HepG2 (cell line): Measurements from ENCODE around the gene CLDN24. TPM values are rescaled to one million over a fixed set of nuclear protein-coding genes. Genes with fewer than 3 reads are reported as not detected.

ENCODE experiments used
- ATAC-seq: fragments of 200-7000 bp; cut with Tn5 transposase; 3 replicates; pipeline ENCODE4 v1.9.1; 2020; ENCODE audit warnings: mild to moderate bottlenecking, moderate library complexity
- BruUV-seq: library from RNA; stranded (reverse); fragments of 400-500 nt; replicated peaks from 2 replicates; lab custom pipeline; 2021; lab: Mats Ljungman, UMichigan
- CTCF ChIA-PET: fragments of 300-600 bp; formaldehyde crosslinking; extraction: SDS; loops from one replicate; lab custom pipeline; 2021; ENCODE audit warnings: low total read pairs, inconsistent platforms, low intra/inter-chr PET ratio; lab: Yijun Ruan, JAX
- POLR2A ChIA-PET: fragments of 350-600 bp; sonication (Branson Sonifier 250); formaldehyde crosslinking; loops from one replicate; lab custom pipeline; 2020; ENCODE audit warnings: antibody characterized with exemption, inconsistent platforms; lab: Yijun Ruan, JAX
- DNase-seq: peaks from one replicate; pipeline ENCODE4 v3.0.0-alpha.2; 2015; ENCODE audit warnings: low spot score
- FAIRE-seq: peaks from 3 replicates; lab custom pipeline; 2011; peaks lifted over from hg19 to GRCh38; lab: Jason Lieb, UNC
- H2AFZ ChIP-seq: one replicate; pipeline ENCODE4 v1.6.1; 2011; ENCODE audit warnings: low read length, inconsistent platforms
- H3K27ac ChIP-seq: fragments of 300-600 bp; 3 replicates; pipeline ENCODE4 v1.8.0; 2011; ENCODE audit warnings: mixed run types, mild to moderate bottlenecking, mixed read lengths, low read length, inconsistent platforms; ENCODE audit not compliant: insufficient read depth; ENCODE audit errors: extremely low read length
- H3K27me3 ChIP-seq, 2 experiments: fragments of 200-600 bp in 1 of 2; 2 replicates in 1 of 2; 3 replicates in 1 of 2; pipeline versions ENCODE4 v1.6.0 to v1.8.0; 2011; ENCODE audit warnings: low read length in 2 of 2, mild to moderate bottlenecking in 2 of 2, moderate library complexity in 2 of 2, inconsistent platforms in 1 of 2; ENCODE audit not compliant: insufficient read depth in 2 of 2, control insufficient read depth in 1 of 2
- H3K36me3 ChIP-seq, 2 experiments: fragments of 200-600 bp in 1 of 2; replicated peaks in 1 of 2; 2 replicates in 1 of 2; 3 replicates in 1 of 2; pipeline versions ENCODE4 v1.5.1 to v1.8.0; 2011; ENCODE audit warnings: low read length in 2 of 2, inconsistent platforms in 1 of 2; ENCODE audit not compliant: insufficient read depth in 2 of 2, control insufficient read depth in 1 of 2
- H3K4me1 ChIP-seq: 2 replicates; pipeline ENCODE4 v1.5.1; 2012; ENCODE audit warnings: low read length, inconsistent platforms; ENCODE audit not compliant: insufficient read depth
- H3K4me2 ChIP-seq: 2 replicates; pipeline ENCODE4 v1.6.0; 2011; ENCODE audit warnings: low read depth, low read length, inconsistent platforms
- H3K4me3 ChIP-seq, 3 experiments: fragments of 200-600 bp in 1 of 3; sonication (generic), shearing (Covaris generic) in 1 of 3; replicated peaks in 1 of 3; 2 replicates each; pipeline ENCODE4 v1.5.1; 2011 to 2016; ENCODE audit warnings: low read length in 3 of 3, inconsistent platforms in 2 of 3, low read depth in 2 of 3, mild to moderate bottlenecking in 2 of 3, control low read depth in 1 of 3, mixed read lengths in 1 of 3; ENCODE audit not compliant: insufficient read depth in 1 of 3
- H3K79me2 ChIP-seq: one replicate; pipeline ENCODE4 v1.6.1; 2011; ENCODE audit warnings: low read length, inconsistent platforms; ENCODE audit not compliant: insufficient read depth
- H3K9ac ChIP-seq: 2 replicates; pipeline ENCODE4 v1.6.0; 2011; ENCODE audit warnings: mild to moderate bottlenecking, low read depth, low read length, inconsistent platforms; ENCODE audit not compliant: insufficient read depth
- H3K9me3 ChIP-seq: 2 replicates; pipeline ENCODE4 v1.5.1; 2012; ENCODE audit warnings: mild to moderate bottlenecking, low read length
- H4K20me1 ChIP-seq: 2 replicates; pipeline ENCODE4 v1.6.0; 2011; ENCODE audit warnings: inconsistent platforms, mild to moderate bottlenecking, low read length, moderate library complexity; ENCODE audit not compliant: insufficient read depth
- ADNP ChIP-seq: sonication (generic); formaldehyde crosslinking; IDR thresholded peaks from 2 replicates; pipeline ENCODE4 v1.4.0; 2020; ENCODE audit warnings: missing genetic modification reagents
- SMAD3 ChIP-seq: sonication (generic); formaldehyde crosslinking; IDR thresholded peaks from 2 replicates; pipeline ENCODE4 v1.4.0; 2020; ENCODE audit warnings: missing genetic modification reagents
- ZNF781 ChIP-seq: sonication (generic); formaldehyde crosslinking; IDR thresholded peaks from 2 replicates; pipeline ENCODE4 v1.5.1; 2020; ENCODE audit warnings: borderline replicate concordance, mild to moderate bottlenecking, missing genetic modification reagents; ENCODE audit errors: not compliant biosample characterization
- WGBS: methylation state at CpG from one replicate; pipeline ENCODE4 v1.1.6; 2017; ENCODE audit warnings: low lambda C conversion rate; 5-methylcytosine and 5-hydroxymethylcytosine counted together
- in situ Hi-C: cut with HindIII; loops from 2 replicates; pipeline ENCODE4 v1.10.0; 2017; ENCODE audit warnings: low pct_unique_long_range_greater_than_20kb; ENCODE audit not compliant: extremely low pct_ligation_motif_present
- intact Hi-C: fragments of 100-400 bp; cut with micrococcal nuclease; formaldehyde crosslinking; loops from one replicate; pipeline ENCODE4 v1.10.0; 2022; ENCODE audit not compliant: unreplicated experiment
- polyA plus RNA-seq, 8 experiments: library from polyadenylated mRNA; depleted of rRNA in 3 of 8; stranded (reverse) in 7 of 8; unstranded in 1 of 8; fragments of >200 nt; fragmentation: Illumina TruSeq in 4 of 8; extraction: Trizol in 4 of 8; gene quantifications; 2 replicates each; pipeline versions ENCODE4 v1.2.1 to v1.2.3, GENCODE V29; 2011 to 2016; ENCODE audit warnings: low read depth in 4 of 8, missing spikeins in 1 of 8, mixed read lengths in 1 of 8; ENCODE audit not compliant: insufficient read depth in 1 of 8
- total RNA-seq, 5 experiments: library from RNA; depleted of rRNA; stranded (reverse); fragments of >200 nt; fragmentation: Illumina TruSeq; extraction: Trizol; gene quantifications; 2 replicates each; pipeline ENCODE4 v1.2.3, GENCODE V29; 2016; ENCODE audit warnings: low read depth in 1 of 5
- TF ChIP-seq, protein P1 (sequence below): sonication (generic); formaldehyde crosslinking; IDR thresholded peaks from 2 replicates; pipeline ENCODE4 v1.4.0; 2020; ENCODE audit warnings: low read depth, mild to moderate bottlenecking, missing genetic modification reagents

CLDN24 gene
- total and polyA plus RNA-seq, 2 of the 13 experiments (the other 11 are each of a cell fraction or from before 2014, with no cell fraction given) = not detected

DNA sequence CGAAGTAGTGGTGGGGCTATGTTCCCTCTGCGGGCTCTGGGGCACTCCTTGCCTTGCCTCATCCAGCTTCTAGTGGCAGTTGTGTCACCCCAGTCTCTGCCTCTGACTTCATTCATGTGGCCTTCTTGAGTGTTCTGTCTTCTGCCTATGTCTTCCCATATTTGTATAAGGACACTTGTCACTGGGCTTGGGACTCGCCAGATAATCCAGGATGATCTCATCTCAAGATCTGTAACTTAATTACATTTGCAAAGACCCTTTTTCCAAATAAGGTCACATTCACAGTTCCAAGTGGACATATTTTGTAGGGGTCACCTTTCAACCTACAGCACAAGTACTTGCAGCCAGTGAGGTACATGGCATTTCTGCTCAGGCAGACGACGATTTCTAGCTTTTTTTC is 30.3 kb upstream of the CLDN24 start:
- Histone ChIP-seq H3K9me3 (no peaks in the 10 kb centered on the region), H3K9ac (no peak overlapping the region), H3K4me1 (peaks cover 10% of the 10 kb centered on the region), H3K36me3 (no peaks in the 10 kb centered on the region), H3K4me2 (no peak overlapping the region), H2AFZ (no peak overlapping the region), H3K27me3 (no peaks in the 10 kb centered on the region; a peak in 1 of 5 replicates), H4K20me1 (no peaks in the 10 kb centered on the region), H3K4me3 (no peak overlapping the region), H3K27ac (no peak overlapping the region), H3K79me2 (no peaks in the 10 kb centered on the region)
- intact Hi-C loops (no loop called here), in situ Hi-C loops (no loop called here)
- DNase-seq = no peak
- FAIRE-seq = no peak
- ChIA-PET POLR2A (no interaction called here), CTCF (no interaction called here)
- no TSS peak for BruUV-seq
- 25% methylated on average over 4 of the region's 5 CpGs for WGBS
- TF ChIP-seq, protein P1, sequence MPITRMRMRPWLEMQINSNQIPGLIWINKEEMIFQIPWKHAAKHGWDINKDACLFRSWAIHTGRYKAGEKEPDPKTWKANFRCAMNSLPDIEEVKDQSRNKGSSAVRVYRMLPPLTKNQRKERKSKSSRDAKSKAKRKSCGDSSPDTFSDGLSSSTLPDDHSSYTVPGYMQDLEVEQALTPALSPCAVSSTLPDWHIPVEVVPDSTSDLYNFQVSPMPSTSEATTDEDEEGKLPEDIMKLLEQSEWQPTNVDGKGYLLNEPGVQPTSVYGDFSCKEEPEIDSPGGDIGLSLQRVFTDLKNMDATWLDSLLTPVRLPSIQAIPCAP (CRISPR knock-in tag) = no peak
- TF ChIP-seq ADNP (CRISPR knock-in tag) = no peak
- no peak for ATAC-seq

DNA sequence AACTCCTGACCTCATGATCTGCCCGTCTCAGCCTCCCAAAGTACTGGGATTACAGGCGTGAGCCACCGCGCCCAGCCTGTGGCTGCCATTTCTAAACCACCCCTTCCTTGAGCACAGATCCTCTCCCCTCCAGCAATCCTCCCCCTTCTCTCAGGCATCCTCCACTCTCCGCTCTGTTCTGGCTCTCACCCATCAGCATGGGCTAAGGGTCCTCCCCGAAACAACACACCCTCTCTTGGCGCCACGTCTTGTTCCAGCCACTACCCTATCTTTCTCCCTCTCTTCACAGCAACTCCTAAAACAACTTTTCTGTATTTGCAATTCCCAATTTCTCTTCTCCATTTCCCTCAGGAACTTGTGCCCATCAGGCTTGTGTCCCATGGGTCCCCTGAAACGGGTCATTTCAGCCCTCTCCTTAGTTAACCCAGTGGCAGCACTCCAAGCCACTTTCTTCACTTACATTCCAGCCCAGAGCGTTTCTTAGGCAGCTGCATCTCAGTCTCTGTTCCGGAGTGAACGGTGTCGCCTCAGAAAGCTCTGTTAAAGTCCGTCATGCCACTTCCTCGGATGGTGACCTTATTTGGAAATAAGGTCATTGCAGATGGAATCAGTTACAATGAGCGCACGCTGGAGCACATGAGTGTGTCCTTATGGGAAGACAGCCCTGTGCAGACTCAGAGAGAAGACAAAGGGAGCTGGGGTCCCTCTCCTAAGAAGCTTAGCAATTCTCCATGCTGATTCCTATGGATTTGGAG is 28.3 kb upstream of the CLDN24 start:
- TF ChIP-seq SMAD3 (CRISPR knock-in tag) = no peak
- TF ChIP-seq ZNF781 (CRISPR knock-in tag) = no peak
- TF ChIP-seq, all 625 proteins: peak for 0
- Histone ChIP-seq H3K4me3 (no peak overlapping the region), H3K4me1 (peaks cover 10% of the 10 kb centered on the region), H2AFZ (no peak overlapping the region), H3K27ac (no peak overlapping the region), H3K27me3 (no peaks in the 10 kb centered on the region; a peak in 1 of 5 replicates), H3K9ac (no peak overlapping the region), H4K20me1 (no peaks in the 10 kb centered on the region), H3K4me2 (no peak overlapping the region), H3K36me3 (no peaks in the 10 kb centered on the region), H3K9me3 (no peaks in the 10 kb centered on the region), H3K79me2 (no peaks in the 10 kb centered on the region)
- DNase-seq = no peak
- 69% methylated on average over 17 of the region's 17 CpGs for WGBS
- intact Hi-C loops = no loop called here
- in situ Hi-C loops = no loop called here
- ATAC-seq = no peak
- no peak for FAIRE-seq
- ChIA-PET CTCF (no interaction called here), POLR2A (no interaction called here)
- no TSS peak for BruUV-seq
